MCF 10A (cell line): Measurements from ENCODE around the gene TMEM60. TPM values are rescaled to one million over a fixed set of nuclear protein-coding genes. Genes with fewer than 3 reads are reported as not detected.

Experiments
- BruUV-seq: library from RNA; stranded (reverse); fragments of 400-500 nt; replicated peaks from 2 replicates; lab custom pipeline; 2021; lab: Mats Ljungman, UMichigan
- CTCF ChIA-PET: fragments of 300-600 bp; sonication (Branson Sonifier 250); formaldehyde crosslinking; extraction: SDS; loops from one replicate; lab custom pipeline; 2021; ENCODE audit warnings: antibody characterized with exemption, inconsistent platforms; lab: Yijun Ruan, JAX
- POLR2A ChIA-PET: fragments of 300-600, 350-650 bp; sonication (Branson Sonifier 250); formaldehyde crosslinking; extraction: SDS; loops from one replicate; lab custom pipeline; 2020; ENCODE audit warnings: antibody characterized with exemption, inconsistent platforms; lab: Yijun Ruan, JAX
- DNase-seq: peaks from one replicate; pipeline ENCODE4 v3.0.0-alpha.2; 2018; ENCODE audit not compliant: unreplicated experiment
- H3K27ac Mint-ChIP-seq: one replicate; pipeline ENCODE4 v1.8.0; 2022; ENCODE audit warnings: mild to moderate bottlenecking, low read depth, mixed read lengths; ENCODE audit not compliant: unreplicated experiment
- H3K27me3 Mint-ChIP-seq: one replicate; pipeline ENCODE4 v1.8.0; 2022; ENCODE audit warnings: mixed read lengths; ENCODE audit not compliant: insufficient read depth, unreplicated experiment
- H3K36me3 Mint-ChIP-seq: one replicate; pipeline ENCODE4 v1.8.0; 2022; ENCODE audit warnings: mild to moderate bottlenecking, moderate library complexity, mixed read lengths; ENCODE audit not compliant: insufficient read depth, unreplicated experiment
- H3K4me1 Mint-ChIP-seq: one replicate; pipeline ENCODE4 v1.8.0; 2022; ENCODE audit warnings: mixed read lengths; ENCODE audit not compliant: insufficient read depth, unreplicated experiment
- H3K4me3 Mint-ChIP-seq: one replicate; pipeline ENCODE4 v1.8.0; 2022; ENCODE audit warnings: mild to moderate bottlenecking, moderate library complexity, mixed read lengths; ENCODE audit not compliant: unreplicated experiment
- H3K9me3 Mint-ChIP-seq: one replicate; pipeline ENCODE4 v1.8.0; 2022; ENCODE audit warnings: mixed read lengths; ENCODE audit not compliant: unreplicated experiment
- intact Hi-C: fragments of 100-400 bp; cut with micrococcal nuclease; formaldehyde crosslinking; loops from 2 replicates; pipeline ENCODE4 v1.14.1; 2022
- total RNA-seq: library from RNA; stranded (reverse); gene quantifications from 2 replicates; pipeline ENCODE4 v1.2.3, GENCODE V29; 2022
- TF ChIP-seq, protein P1 (sequence below): fragments of 200-600 bp; IDR thresholded peaks from one replicate; pipeline ENCODE4 v1.8.0; 2022; ENCODE audit warnings: antibody characterized with exemption, mild to moderate bottlenecking; ENCODE audit not compliant: unreplicated experiment

The TMEM60 gene
- total RNA-seq, 1 experiment from 2014 or later, result 7.1 TPM

GRCh38 chr7:77765906-77766800, 32.1 kb downstream of the TMEM60 start:
- H3K36me3 Mint-ChIP-seq, result peaks cover 23% of the 10 kb centered on the region
- no peaks in the 10 kb centered on the region for H3K9me3 Mint-ChIP-seq
- DNase-seq, result no peak
- no TSS peak for BruUV-seq
- ChIA-PET CTCF (interaction anchor here (0.7 to 4.4 kb wide), 8 partner anchors 9 to 744 kb away, joined by 3 to 29 read pairs (median 4); no protein-coding TSS in a partner anchor), POLR2A (interaction anchor here (0.8 kb wide), 1 partner anchor 38 kb away, joined by 3 read pairs; no protein-coding TSS in a partner anchor)
- TF ChIP-seq, protein P1, sequence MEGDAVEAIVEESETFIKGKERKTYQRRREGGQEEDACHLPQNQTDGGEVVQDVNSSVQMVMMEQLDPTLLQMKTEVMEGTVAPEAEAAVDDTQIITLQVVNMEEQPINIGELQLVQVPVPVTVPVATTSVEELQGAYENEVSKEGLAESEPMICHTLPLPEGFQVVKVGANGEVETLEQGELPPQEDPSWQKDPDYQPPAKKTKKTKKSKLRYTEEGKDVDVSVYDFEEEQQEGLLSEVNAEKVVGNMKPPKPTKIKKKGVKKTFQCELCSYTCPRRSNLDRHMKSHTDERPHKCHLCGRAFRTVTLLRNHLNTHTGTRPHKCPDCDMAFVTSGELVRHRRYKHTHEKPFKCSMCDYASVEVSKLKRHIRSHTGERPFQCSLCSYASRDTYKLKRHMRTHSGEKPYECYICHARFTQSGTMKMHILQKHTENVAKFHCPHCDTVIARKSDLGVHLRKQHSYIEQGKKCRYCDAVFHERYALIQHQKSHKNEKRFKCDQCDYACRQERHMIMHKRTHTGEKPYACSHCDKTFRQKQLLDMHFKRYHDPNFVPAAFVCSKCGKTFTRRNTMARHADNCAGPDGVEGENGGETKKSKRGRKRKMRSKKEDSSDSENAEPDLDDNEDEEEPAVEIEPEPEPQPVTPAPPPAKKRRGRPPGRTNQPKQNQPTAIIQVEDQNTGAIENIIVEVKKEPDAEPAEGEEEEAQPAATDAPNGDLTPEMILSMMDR, result no peak
- H3K4me1 Mint-ChIP-seq, result peaks cover 6% of the 10 kb centered on the region
- intact Hi-C loops, result no loop called here
- H3K27me3 Mint-ChIP-seq, result no peaks in the 10 kb centered on the region
- H3K4me3 Mint-ChIP-seq, result no peak overlapping the region
- no peak overlapping the region for H3K27ac Mint-ChIP-seq

DNA sequence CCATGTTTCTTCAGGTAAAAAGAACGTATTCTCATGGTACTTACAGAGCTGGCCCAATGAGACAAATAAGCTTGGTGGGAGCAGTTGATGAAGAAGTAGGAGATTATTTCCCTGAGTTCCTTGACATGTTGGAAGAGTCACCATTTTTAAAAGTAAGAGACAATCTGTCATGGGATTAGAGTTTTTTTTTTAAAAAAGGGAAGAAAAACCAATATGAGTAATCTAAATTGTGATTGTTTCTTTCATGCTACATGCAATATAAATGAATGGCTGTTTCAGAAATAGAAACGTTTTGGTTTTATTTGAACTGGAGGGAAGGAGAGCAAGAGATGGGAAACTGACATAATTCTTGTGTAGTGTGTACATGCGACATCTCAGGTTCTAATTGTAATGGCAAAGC, 32.8 kb downstream of the TMEM60 start:
- ChIA-PET POLR2A (interaction anchor here (0.8 kb wide), 1 partner anchor 37 kb away, joined by 3 read pairs; no protein-coding TSS in a partner anchor), CTCF (interaction anchor here (0.7 to 4.4 kb wide), 4 partner anchors 8 to 114 kb away, joined by 3 to 29 read pairs (median 6); no protein-coding TSS in a partner anchor)
- Mint-ChIP-seq H3K27ac (no peak overlapping the region), H3K9me3 (no peaks in the 10 kb centered on the region), H3K27me3 (no peaks in the 10 kb centered on the region), H3K36me3 (peaks cover 23% of the 10 kb centered on the region), H3K4me1 (peaks cover 6% of the 10 kb centered on the region), H3K4me3 (no peak overlapping the region)
- no peak for DNase-seq
- TF ChIP-seq, protein P1, result no peak
- intact Hi-C loops, result no loop called here
- no TSS peak for BruUV-seq

- Mint-ChIP-seq H3K4me1 (peaks cover 11% of the 10 kb centered on the region), H3K27ac (no peak overlapping the region), H3K36me3 (peaks cover 11% of the 10 kb centered on the region), H3K27me3 (no peaks in the 10 kb centered on the region), H3K4me3 (no peak overlapping the region), H3K9me3 (no peaks in the 10 kb centered on the region)
- TF ChIP-seq, protein P1, result no peak
- DNase-seq, result no peak
- CTCF ChIA-PET, result interaction anchor here (0.6 to 3.7 kb wide), 11 partner anchors 11 to 175 kb away, joined by 3 to 196 read pairs (median 7); partner anchors contain the start of genes PHTF2 and TMEM60
- no TSS peak for BruUV-seq
- intact Hi-C loops, result no loop called here
- POLR2A ChIA-PET, result interaction anchor here (0.6 to 3.7 kb wide), 5 partner anchors 11 to 105 kb away, joined by 3 to 23 read pairs (median 4); partner anchors contain the start of gene RSBN1L
Measured at GRCh38 chr7:77760809-77761453, 37.3 kb downstream of the TMEM60 start.
